ENCODE results near the gene BTBD17.
A peak's percentile ranks its signal among the peaks of the same experiment; 100 is the strongest.

BTBD17 gene

DNA sequence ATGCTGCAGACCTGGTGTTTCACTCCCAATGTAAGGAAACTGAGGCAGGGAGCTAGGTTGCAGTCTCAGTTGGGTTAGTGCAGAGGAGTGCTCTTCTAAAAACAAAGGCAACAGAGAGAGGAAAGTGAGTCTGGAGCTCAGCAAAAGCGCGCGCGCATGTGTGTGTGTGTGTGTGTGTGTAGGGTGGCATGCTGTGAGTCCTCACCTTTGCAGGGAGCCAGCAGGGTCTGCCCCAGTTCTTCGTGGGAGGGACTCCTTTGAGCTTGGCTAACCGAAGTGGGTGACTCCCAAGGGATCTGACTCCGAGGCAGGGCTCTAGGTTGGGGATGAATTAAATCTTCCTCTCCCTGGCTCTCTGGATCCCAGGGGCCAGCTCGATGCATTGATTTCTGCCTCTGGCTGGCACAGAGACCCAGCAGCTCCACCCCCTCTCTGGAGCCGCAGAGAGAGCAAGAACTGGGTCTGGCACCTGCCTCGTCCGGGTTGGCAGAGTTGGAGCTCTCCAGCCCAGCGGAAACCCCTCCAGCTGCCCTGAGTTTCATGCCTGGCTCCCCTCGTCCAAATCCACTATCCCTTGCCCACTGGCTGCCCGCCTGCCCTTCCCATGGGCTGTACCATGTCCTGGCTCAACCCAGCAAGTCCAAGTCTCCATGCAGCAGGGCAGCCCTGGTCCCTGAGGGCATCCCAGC, 1.3 kb upstream of the BTBD17 start:
- H3K9me3 Mint-ChIP-seq, result no peaks in the 10 kb centered on the region
- no peaks in the 10 kb centered on the region for H3K36me3 Mint-ChIP-seq (ENCODE audit: insufficient read depth)
- peaks cover 19 to 60% of the 10 kb centered on the region in 2 donors for H3K27me3 Mint-ChIP-seq
- peaks cover under 1 to 7% of the 10 kb centered on the region in 2 donors for H3K4me1 Mint-ChIP-seq (ENCODE audit: low read depth in 2 of 2)
- no peak overlapping the region for H3K27ac Mint-ChIP-seq
- DNase-seq, result no peak
- no peak for ATAC-seq (replicated peaks)
- H3K4me3 Mint-ChIP-seq, result no peak overlapping the region

DNA sequence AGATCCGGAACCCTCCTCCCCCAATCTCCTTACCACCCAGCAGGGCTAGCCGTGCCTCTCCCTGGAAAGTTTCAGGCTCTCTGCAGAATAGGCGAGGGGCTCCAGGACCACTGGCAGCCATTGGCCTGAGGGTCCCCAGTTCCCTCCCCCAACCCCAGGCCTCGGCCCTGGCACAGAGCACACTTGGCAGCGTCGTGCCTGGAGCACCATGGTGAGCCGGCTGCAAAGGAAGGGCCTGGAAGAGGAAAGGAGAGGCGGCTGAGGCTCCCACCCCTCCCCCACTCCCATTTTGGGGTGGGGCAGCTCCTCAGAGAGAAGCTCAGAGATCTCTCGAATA, 369 bp upstream of the BTBD17 start:
- no peak for DNase-seq
- Mint-ChIP-seq H3K27ac (no peak overlapping the region), H3K36me3 (ENCODE audit: insufficient read depth) (no peaks in the 10 kb centered on the region), H3K4me3 (no peak overlapping the region), H3K27me3 (peaks cover 22 to 63% of the 10 kb centered on the region in 2 donors), H3K9me3 (no peaks in the 10 kb centered on the region), H3K4me1 (ENCODE audit: low read depth in 2 of 2) (peaks cover 0 to 9% of the 10 kb centered on the region in 2 donors)
- no peak for ATAC-seq (replicated peaks)

DNA sequence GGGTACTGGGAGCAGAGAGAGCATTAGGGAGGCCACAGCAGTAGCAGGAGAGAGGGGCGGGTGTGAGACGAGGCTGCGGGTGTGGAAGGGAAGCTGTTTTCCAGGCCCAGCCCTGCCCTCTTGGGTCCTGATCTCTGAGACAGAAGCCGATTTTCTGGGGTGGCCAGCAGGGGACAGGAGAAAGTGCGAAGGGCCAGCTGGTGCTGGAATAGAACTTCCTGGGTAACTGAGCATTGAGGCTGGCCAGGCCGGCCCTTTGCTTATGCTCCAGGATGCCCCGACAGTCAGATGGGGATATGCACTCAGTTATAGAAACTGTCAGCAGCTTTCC, 804 bp downstream of the BTBD17 start:
- H3K4me3 Mint-ChIP-seq, result no peak overlapping the region
- no peaks in the 10 kb centered on the region for H3K36me3 Mint-ChIP-seq (ENCODE audit: insufficient read depth)
- ATAC-seq (replicated peaks), result no peak
- peaks cover 22 to 72% of the 10 kb centered on the region in 2 donors for H3K27me3 Mint-ChIP-seq
- no peaks in the 10 kb centered on the region for H3K9me3 Mint-ChIP-seq
- peaks cover 0 to 9% of the 10 kb centered on the region in 2 donors for H3K4me1 Mint-ChIP-seq (ENCODE audit: low read depth in 2 of 2)
- H3K27ac Mint-ChIP-seq, result no peak overlapping the region
- no peak for DNase-seq

DNA sequence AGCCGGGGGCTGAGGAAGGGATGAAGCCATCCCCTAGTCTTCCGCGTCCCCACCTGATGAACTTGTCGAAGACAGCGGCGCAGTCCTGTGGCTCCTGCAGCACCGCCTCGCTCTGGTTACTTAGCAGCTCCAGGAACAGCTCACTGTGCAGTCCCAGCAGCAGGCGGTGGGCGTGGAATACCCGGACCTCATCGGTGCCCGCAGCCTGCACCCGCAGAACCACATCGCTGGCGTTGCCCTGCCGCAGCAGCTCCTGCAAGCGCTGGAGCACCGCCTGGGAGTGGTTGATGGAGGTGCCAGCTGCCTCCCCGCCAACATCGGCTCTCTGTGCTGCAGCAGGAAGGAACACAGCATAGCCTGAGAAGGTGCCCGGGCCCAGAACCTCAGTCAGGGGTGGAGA, 1.8 kb downstream of the BTBD17 start:
- no peaks in the 10 kb centered on the region for H3K36me3 Mint-ChIP-seq (ENCODE audit: insufficient read depth)
- H3K4me3 Mint-ChIP-seq, result no peak overlapping the region
- H3K4me1 Mint-ChIP-seq (ENCODE audit: low read depth in 2 of 2), result peaks cover 0 to 9% of the 10 kb centered on the region in 2 donors
- no peak overlapping the region for H3K27ac Mint-ChIP-seq
- DNase-seq, result no peak
- peaks cover 27 to 82% of the 10 kb centered on the region in 2 donors for H3K27me3 Mint-ChIP-seq
- H3K9me3 Mint-ChIP-seq, result no peaks in the 10 kb centered on the region
- ATAC-seq (replicated peaks), result no peak

DNA sequence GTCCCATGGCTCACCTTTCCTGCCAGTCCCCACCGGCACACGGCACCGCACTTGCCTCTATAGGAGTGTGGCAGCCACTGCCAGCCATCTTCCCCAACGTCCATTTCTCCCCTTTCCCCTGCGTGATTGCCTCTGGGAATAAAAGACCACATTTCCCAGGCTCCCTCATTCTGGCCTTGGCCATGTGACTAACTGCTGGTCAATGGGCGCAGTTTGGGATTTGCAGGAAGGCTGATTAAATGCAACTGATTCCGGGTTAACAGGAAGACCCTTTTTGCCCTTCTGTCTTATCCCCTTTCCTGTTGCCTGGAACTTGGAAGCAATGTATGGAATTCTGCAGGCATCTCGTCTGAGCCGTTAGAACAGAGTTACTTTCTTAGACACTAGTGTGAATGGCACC, 3.0 kb downstream of the BTBD17 start:
- peaks cover 39 to 93% of the 10 kb centered on the region in 2 donors for H3K27me3 Mint-ChIP-seq
- no peaks in the 10 kb centered on the region for H3K9me3 Mint-ChIP-seq
- H3K27ac Mint-ChIP-seq, result no peak overlapping the region
- ATAC-seq (replicated peaks) (no peak), DNase-seq (no peak)
- H3K4me1 Mint-ChIP-seq (ENCODE audit: low read depth in 2 of 2), result peaks cover 0 to 13% of the 10 kb centered on the region in 2 donors
- no peaks in the 10 kb centered on the region for H3K36me3 Mint-ChIP-seq (ENCODE audit: insufficient read depth)
- peak overlapping the region in 1 of 2 donors; percentile 40 for H3K4me3 Mint-ChIP-seq

DNA sequence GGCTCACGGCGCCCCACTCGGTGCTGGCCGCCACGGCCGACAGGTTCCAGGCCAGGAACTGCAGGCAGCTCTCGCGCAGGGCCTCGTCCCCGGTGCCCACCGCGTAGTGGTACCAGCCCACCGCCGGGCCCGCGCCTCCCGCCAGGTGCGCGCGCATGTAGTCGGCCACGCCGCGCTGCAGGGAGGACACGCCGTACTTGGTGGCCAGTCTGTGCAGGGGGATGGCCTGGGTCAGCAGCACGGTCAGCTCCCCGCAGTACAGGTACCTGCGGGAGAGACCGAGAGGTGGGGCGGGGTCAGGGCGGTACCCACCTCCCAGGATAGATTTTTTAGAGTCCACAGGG, 4.2 kb downstream of the BTBD17 start:
- Mint-ChIP-seq H3K4me1 (ENCODE audit: low read depth in 2 of 2) (peaks cover 0 to 13% of the 10 kb centered on the region in 2 donors), H3K27ac (no peak overlapping the region), H3K4me3 (peak overlapping the region in 1 of 2 donors; percentile 54), H3K27me3 (peaks cover 51 to 93% of the 10 kb centered on the region in 2 donors), H3K9me3 (no peaks in the 10 kb centered on the region), H3K36me3 (ENCODE audit: insufficient read depth) (no peaks in the 10 kb centered on the region)
- DNase-seq (no peak), ATAC-seq (replicated peaks) (no peak)

DNA sequence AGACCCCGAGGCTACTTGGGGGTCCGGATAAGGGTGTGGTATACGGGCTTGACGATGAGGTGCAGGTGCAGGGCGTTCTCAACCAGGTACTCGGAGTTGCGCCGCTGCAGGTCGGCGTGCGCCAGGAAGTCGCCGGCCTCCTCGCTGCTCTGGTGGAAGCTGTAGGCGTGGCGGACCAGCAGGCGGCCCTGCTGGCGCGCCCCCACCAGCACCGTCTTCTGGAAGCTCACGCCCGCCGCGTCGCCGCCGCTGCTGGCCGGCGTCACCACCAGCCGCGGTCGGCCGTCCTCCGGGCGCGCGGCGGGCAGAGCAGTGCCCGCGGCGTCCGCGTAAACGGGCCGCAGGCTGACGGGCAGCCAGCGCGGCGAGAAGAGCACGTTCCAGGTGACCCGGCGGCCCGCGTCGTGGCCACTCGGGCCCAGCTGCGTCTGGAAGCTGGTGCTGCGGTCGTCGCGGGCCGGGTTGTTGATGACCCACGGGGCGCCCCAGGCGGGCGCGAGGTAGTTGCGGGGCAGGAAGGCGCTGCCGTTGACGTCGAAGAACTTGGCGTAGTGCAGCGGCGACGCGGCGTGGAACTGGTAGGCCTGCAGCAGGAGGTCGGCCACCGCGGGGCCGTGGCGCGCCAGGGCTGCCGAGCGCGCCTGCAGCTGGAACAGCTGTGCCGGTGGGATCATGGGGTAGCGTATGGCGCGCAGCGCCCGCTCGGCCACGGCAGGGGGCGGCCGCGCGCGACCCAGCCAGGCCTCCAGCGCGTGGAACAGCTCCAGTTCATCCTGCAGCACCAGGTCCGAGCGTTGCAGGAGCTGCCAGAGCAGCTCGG, 4.8 kb downstream of the BTBD17 start:
- Mint-ChIP-seq H3K4me3 (peak overlapping the region; percentile 20 to 31), H3K27me3 (peaks cover 51 to 93% of the 10 kb centered on the region in 2 donors), H3K9me3 (no peaks in the 10 kb centered on the region), H3K27ac (no peak overlapping the region), H3K4me1 (ENCODE audit: low read depth in 2 of 2) (peaks cover 0 to 13% of the 10 kb centered on the region in 2 donors), H3K36me3 (ENCODE audit: insufficient read depth) (no peaks in the 10 kb centered on the region)
- no peak for DNase-seq
- ATAC-seq (replicated peaks), result peak; percentile 54

DNA sequence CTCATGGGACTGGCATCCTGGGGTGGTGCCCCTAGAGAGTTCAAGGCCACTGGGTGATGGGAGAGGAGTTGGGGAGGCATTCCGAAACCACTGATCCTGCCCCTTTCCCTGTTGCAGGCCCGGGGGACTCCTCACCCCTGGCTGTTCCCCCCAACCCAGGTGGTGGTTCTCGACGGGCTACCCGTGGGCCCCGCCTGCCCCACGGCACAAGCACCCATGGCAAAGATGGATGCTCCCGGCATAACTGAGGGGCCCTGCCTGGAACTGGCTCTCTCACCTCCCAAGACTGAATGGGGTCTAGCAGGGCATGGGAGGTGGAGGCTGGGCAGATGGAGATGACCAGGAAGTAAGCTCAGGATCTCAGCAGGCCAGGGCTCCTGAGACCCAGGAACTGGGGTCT, 6.6 kb downstream of the BTBD17 start:
- no peak for ATAC-seq (replicated peaks)
- H3K36me3 Mint-ChIP-seq (ENCODE audit: insufficient read depth), result peaks cover 3% of the 10 kb centered on the region

DNA sequence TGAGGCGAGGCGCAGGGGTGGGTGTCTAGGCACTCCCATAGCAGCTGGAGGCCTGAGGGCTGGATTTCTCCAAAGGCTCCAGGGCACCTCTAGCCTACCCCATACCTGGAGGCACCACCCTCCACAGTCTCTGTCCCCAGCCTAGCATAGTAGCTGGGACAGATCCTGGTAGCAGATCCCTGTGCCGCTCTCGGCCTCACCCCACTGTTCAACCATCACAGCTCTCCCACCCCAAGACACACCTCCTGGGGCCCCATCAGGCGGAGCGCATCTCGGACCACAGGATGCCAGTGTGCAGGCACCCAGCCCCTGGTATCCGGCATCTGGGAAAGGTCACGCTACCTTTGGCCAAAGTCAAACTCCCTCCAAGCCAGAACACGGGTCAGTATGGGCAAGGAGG, 7.1 kb downstream of the BTBD17 start:
- Mint-ChIP-seq H3K27ac (no peak overlapping the region), H3K27me3 (peaks cover 42 to 89% of the 10 kb centered on the region in 2 donors), H3K36me3 (ENCODE audit: insufficient read depth) (peaks cover 3% of the 10 kb centered on the region), H3K9me3 (no peaks in the 10 kb centered on the region), H3K4me1 (ENCODE audit: low read depth in 2 of 2) (peaks cover 0 to 6% of the 10 kb centered on the region in 2 donors), H3K4me3 (no peak overlapping the region)
- no peak for ATAC-seq (replicated peaks)
- DNase-seq, result no peak

More for the DNA sequence above, 6.6 kb downstream of the BTBD17 start:
- Mint-ChIP-seq H3K27me3 (peaks cover 42 to 89% of the 10 kb centered on the region in 2 donors), H3K4me1 (ENCODE audit: low read depth in 2 of 2) (peaks cover 0 to 6% of the 10 kb centered on the region in 2 donors), H3K4me3 (peak overlapping the region in 1 of 2 donors; percentile 25), H3K27ac (no peak overlapping the region), H3K9me3 (no peaks in the 10 kb centered on the region)
- DNase-seq, result no peak

DNA sequence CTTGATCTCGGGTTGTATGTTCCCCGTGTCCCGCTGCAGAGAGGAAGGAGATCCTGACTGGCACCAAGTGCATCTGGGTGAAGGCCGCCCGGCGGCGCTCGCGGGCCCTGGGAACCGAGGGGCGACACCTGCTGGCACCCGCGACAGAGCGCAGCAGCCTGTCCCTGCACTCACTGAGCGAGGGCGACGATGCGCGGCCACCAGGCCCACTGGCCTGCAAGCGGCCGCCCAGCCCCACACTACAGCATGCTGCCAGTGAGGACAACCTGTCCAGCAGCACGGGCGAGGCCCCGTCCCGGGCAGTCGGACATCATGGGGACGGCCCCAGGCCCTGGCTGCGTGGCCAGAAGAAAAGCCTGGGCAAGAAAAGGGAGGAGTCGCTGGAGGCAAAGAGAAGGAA, 7.5 kb downstream of the BTBD17 start:
- H3K27me3 Mint-ChIP-seq, result peaks cover 42 to 86% of the 10 kb centered on the region in 2 donors
- ATAC-seq (replicated peaks) (peak; percentile 74), DNase-seq (peak; percentile 49 to 56 (median 52))
- H3K36me3 Mint-ChIP-seq (ENCODE audit: insufficient read depth), result peaks cover 3% of the 10 kb centered on the region
- H3K9me3 Mint-ChIP-seq, result no peaks in the 10 kb centered on the region
- peaks cover 0 to 6% of the 10 kb centered on the region in 2 donors for H3K4me1 Mint-ChIP-seq (ENCODE audit: low read depth in 2 of 2)
- H3K4me3 Mint-ChIP-seq, result peak overlapping the region in 1 of 2 donors; percentile 15
- H3K27ac Mint-ChIP-seq, result no peak overlapping the region

DNA sequence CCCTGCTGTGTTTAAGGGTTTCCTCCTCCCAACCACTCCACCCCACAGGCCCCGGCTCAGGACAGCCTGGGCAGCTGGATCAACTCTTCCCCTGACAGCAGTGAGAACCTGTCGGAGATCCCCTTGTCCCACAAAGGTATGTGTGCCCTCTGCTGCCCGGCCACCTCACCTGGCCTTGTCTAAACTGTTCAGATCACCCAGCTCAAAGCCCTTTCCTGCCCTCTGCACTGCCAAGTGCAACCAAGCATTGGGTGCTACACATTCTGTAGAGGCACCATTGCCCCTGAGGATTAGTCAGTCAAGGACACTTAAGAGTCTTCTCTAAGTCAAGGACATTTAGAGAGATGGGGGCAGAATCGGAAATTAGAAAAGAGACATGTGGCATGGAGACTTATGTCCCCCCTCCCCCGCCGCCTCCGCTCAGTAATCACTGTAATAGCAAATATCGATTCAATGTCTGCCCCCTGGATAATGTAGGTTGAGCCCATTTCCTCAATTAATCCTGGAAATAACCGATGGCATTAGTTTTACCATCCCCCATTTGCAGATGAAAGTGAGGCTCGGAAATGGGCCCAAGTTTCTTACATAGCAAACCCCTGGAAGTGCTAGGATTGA, 8.1 kb downstream of the BTBD17 start:
- Mint-ChIP-seq H3K36me3 (ENCODE audit: insufficient read depth) (peaks cover 3% of the 10 kb centered on the region), H3K27ac (no peak overlapping the region), H3K4me1 (ENCODE audit: low read depth in 2 of 2) (peaks cover 0 to 6% of the 10 kb centered on the region in 2 donors), H3K9me3 (no peaks in the 10 kb centered on the region), H3K4me3 (no peak overlapping the region), H3K27me3 (peaks cover 42 to 86% of the 10 kb centered on the region in 2 donors)
- no peak for ATAC-seq (replicated peaks)
- DNase-seq, result no peak

DNA sequence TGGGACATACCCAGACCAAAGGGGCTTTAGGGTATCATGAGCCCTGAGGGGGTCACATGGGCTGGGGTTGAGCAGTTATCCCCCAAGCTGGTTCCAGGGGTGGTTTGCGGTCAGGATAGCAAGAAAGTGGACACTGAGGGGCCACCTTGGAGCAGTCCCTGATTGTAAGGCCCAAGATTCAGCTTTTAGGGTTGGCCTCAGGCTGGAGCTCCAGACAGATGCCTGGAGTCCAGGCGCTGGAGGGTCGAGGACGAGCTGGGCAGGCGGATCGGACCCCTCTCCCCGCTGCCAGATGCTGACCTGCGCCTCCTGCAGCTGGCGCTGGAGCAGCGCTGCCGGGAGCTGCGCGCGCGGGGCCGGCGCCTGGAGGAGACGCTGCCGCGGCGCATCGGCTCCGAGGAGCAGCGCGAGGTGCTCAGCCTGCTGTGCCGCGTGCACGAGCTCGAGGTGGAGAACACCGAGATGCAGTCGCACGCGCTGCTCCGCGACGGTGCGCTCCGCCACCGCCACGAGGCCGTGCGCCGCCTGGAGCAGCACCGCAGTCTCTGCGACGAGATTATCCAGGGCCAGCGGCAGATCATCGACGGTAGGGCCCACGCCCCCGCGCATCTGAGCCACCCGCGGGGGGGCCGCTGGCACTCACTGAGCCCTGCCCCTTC, 10.0 kb downstream of the BTBD17 start:
- ATAC-seq (replicated peaks) (peak; percentile 11), DNase-seq (no peak)
- Mint-ChIP-seq H3K9me3 (no peaks in the 10 kb centered on the region), H3K27me3 (peaks cover 40 to 84% of the 10 kb centered on the region in 2 donors), H3K27ac (no peak overlapping the region), H3K4me1 (ENCODE audit: low read depth in 2 of 2) (peaks cover 0 to 5% of the 10 kb centered on the region in 2 donors), H3K4me3 (no peak overlapping the region), H3K36me3 (ENCODE audit: insufficient read depth) (peaks cover 3% of the 10 kb centered on the region)

DNA sequence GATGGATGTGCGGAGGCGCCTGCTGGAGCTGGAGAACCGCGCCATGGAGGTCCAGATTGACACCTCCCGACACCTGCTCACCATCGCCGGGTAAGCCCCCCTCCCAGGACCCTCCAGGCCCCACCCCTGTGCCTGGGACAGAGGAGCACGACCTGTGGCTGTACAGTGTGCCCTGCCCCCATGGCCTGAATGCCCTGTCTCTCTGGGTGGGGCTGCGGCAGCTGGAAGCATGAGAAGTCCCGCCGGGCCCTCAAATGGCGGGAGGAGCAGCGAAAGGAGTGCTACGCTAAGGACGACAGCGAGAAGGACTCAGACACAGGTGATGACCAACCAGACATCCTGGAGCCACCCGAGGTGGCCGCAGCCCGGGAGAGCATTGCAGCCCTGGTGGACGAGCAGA, 11.2 kb downstream of the BTBD17 start:
- H3K27me3 Mint-ChIP-seq, result peaks cover 40 to 77% of the 10 kb centered on the region in 2 donors
- ATAC-seq (replicated peaks) (no peak), DNase-seq (no peak)
- H3K27ac Mint-ChIP-seq, result no peak overlapping the region
- H3K4me1 Mint-ChIP-seq (ENCODE audit: low read depth in 2 of 2), result peaks cover 0 to 5% of the 10 kb centered on the region in 2 donors
- peaks cover 3% of the 10 kb centered on the region for H3K36me3 Mint-ChIP-seq (ENCODE audit: insufficient read depth)
- no peaks in the 10 kb centered on the region for H3K9me3 Mint-ChIP-seq
- no peak overlapping the region for H3K4me3 Mint-ChIP-seq
